K562 (cell line): ENCODE results near the gene CNIH1. TPM values are rescaled to one million over a fixed set of nuclear protein-coding genes. Genes with fewer than 3 reads are reported as not detected.

ENCODE experiments used
- BRD9 ChIP-seq: fragments of 450-650 bp; IDR thresholded peaks from 2 replicates; pipeline ENCODE4 v1.6.1; 2018; ENCODE audit warnings: low read depth; ENCODE audit not compliant: partially characterized antibody
- COPS2 ChIP-seq: fragments of 450-650 bp; conservative IDR thresholded peaks from 2 replicates; pipeline ENCODE4 v1.6.1; 2016; ENCODE audit warnings: mild to moderate bottlenecking, moderate library complexity
- DEAF1 ChIP-seq: fragments of 450-650 bp; formaldehyde crosslinking; IDR thresholded peaks from 2 replicates; pipeline ENCODE4 v1.4.0; 2020; ENCODE audit warnings: mild to moderate bottlenecking, moderate library complexity
- DMBX1 ChIP-seq: fragments of 250-450 bp; sonication (Bioruptor Pico); IDR thresholded peaks from 2 replicates; pipeline ENCODE4 v1.8.0; 2022; ENCODE audit warnings: inconsistent platforms, mild to moderate bottlenecking, moderate library complexity, borderline replicate concordance
- ELF4 ChIP-seq: fragments of 450-650 bp; formaldehyde crosslinking; IDR thresholded peaks from 2 replicates; pipeline ENCODE4 v1.4.0; 2022; ENCODE audit warnings: missing genetic modification characterization
- FIP1L1 ChIP-seq: fragments of 200-400 bp; formaldehyde crosslinking; IDR thresholded peaks from 2 replicates; pipeline ENCODE4 v1.6.1; 2018; ENCODE audit warnings: mild to moderate bottlenecking, low read depth, low read length; ENCODE audit not compliant: poor library complexity, severe bottlenecking
- FOS ChIP-seq: IDR thresholded peaks from 3 replicates; pipeline ENCODE4 v1.6.1; 2011; ENCODE audit not compliant: insufficient read length; ENCODE audit errors: extremely low read depth
- FOXK1 ChIP-seq: sonication (generic); formaldehyde crosslinking; IDR thresholded peaks from 2 replicates; pipeline ENCODE4 v1.8.0; 2022; ENCODE audit warnings: missing genetic modification reagents, mild to moderate bottlenecking, borderline replicate concordance
- GATA2 ChIP-seq: sonication (generic); formaldehyde crosslinking; IDR thresholded peaks from 2 replicates; pipeline ENCODE4 v1.4.0; 2020; ENCODE audit warnings: mild to moderate bottlenecking, missing genetic modification reagents
- HNRNPLL ChIP-seq: fragments of 200-400 bp; formaldehyde crosslinking; IDR thresholded peaks from 2 replicates; pipeline ENCODE4 v1.6.1; 2017; ENCODE audit warnings: low read length, low read depth, mild to moderate bottlenecking; ENCODE audit not compliant: poor library complexity, severe bottlenecking
- MAFG ChIP-seq: fragments of 450-650 bp; conservative IDR thresholded peaks from 2 replicates; pipeline ENCODE4 v1.6.1; 2016; ENCODE audit warnings: missing genetic modification characterization, missing compliant biosample characterization
- MED1 ChIP-seq: sonication (generic); formaldehyde crosslinking; IDR thresholded peaks from 2 replicates; pipeline ENCODE4 v1.8.1; 2023; ENCODE audit warnings: missing genetic modification reagents, borderline replicate concordance
- MYBL2 ChIP-seq, 2 experiments: fragments of 450-650 bp in 1 of 2; sonication (generic) in 1 of 2; formaldehyde crosslinking in 1 of 2; IDR thresholded peaks; 2 replicates each; pipeline versions ENCODE4 v1.6.1 to v1.8.1; 2017 to 2022; ENCODE audit warnings: borderline replicate concordance in 1 of 2, inconsistent platforms in 1 of 2, low read depth in 1 of 2, mild to moderate bottlenecking in 1 of 2, missing genetic modification reagents in 1 of 2, moderate library complexity in 1 of 2
- RNF219 ChIP-seq: fragments of 250-450 bp; sonication (Bioruptor Pico); IDR thresholded peaks from 2 replicates; pipeline ENCODE4 v1.5.0; 2022; ENCODE audit warnings: mild to moderate bottlenecking
- SFPQ ChIP-seq: fragments of 200-400 bp; formaldehyde crosslinking; IDR thresholded peaks from 2 replicates; pipeline ENCODE4 v1.6.1; 2017; ENCODE audit warnings: mild to moderate bottlenecking, low read depth, low read length, moderate library complexity
- SRSF1 ChIP-seq: fragments of 200-400 bp; formaldehyde crosslinking; IDR thresholded peaks from 2 replicates; pipeline ENCODE4 v1.6.1; 2017; ENCODE audit warnings: mild to moderate bottlenecking, low read depth, low read length, moderate library complexity
- TARDBP ChIP-seq: fragments of 450-650 bp; IDR thresholded peaks from 2 replicates; pipeline ENCODE4 v1.6.1; 2016
- WHSC1 ChIP-seq: IDR thresholded peaks from one replicate; pipeline ENCODE4 v1.6.1; 2012; ENCODE audit warnings: low read length, control low read depth, inconsistent platforms
- ZBTB9 ChIP-seq: fragments of 450-650 bp; formaldehyde crosslinking; IDR thresholded peaks from 2 replicates; pipeline ENCODE4 v1.4.0; 2020; ENCODE audit warnings: mild to moderate bottlenecking, moderate library complexity
- ZNF512 ChIP-seq: IDR thresholded peaks from 2 replicates; pipeline ENCODE4 v1.6.1; 2016; ENCODE audit warnings: missing genetic modification characterization, missing compliant biosample characterization
- ZNF77 ChIP-seq: fragments of 250-450 bp; sonication (Bioruptor Pico); IDR thresholded peaks from 2 replicates; pipeline ENCODE4 v1.5.0; 2020
- polyA plus RNA-seq, 8 experiments: library from polyadenylated mRNA; depleted of rRNA in 4 of 8; stranded (reverse) in 5 of 8; unstranded in 3 of 8; fragments of >200 nt; fragmentation: Nextera tagmentation in 2 of 8; fragmentation: Illumina TruSeq in 1 of 8; extraction: Ambion mirVana in 2 of 8; extraction: Trizol in 1 of 8; gene quantifications; 2 replicates each; pipeline versions ENCODE4 v1.2.1 to v1.2.3, GENCODE V29; 2011 to 2014; ENCODE audit warnings: inconsistent platforms in 1 of 8, missing spikeins in 1 of 8
- total RNA-seq, 7 experiments: library from RNA; depleted of rRNA in 6 of 7; stranded (reverse); fragments of >200 nt in 6 of 7; fragmentation: Illumina TruSeq in 2 of 7; extraction: Trizol in 2 of 7; gene quantifications; 2 replicates each; pipeline versions ENCODE4 v1.2.1 to v1.2.3, GENCODE V29; 2011 to 2021; ENCODE audit warnings: low replicate concordance in 1 of 7

The CNIH1 gene
- total and polyA plus RNA-seq, 9 of the 15 experiments (the other 6 are each of a cell fraction or from before 2014, with no cell fraction given): 13.9 to 283 (median 77.3) TPM

GRCh38 chr14:54486685-54487084 lies 45.5 kb upstream of the CNIH1 start (continued):
- TF ChIP-seq RNF219 (CRISPR knock-in tag) (no peak), MAFG (peak; percentile 77), SFPQ (no peak), DMBX1 (CRISPR knock-in tag) (no peak), DEAF1 (CRISPR knock-in tag) (no peak), MYBL2 (IDR thresholded peaks at IDR 0.05; ENCODE audit: low read depth) (no peak), MYBL2 (CRISPR knock-in tag; IDR thresholded peaks at IDR 0.05; ENCODE audit: borderline replicate concordance) (no peak), FOXK1 (no peak), ZNF512 (tag) (no peak), WHSC1 (no peak), ELF4 (CRISPR knock-in tag) (no peak), FIP1L1 (no peak), GATA2 (CRISPR knock-in tag) (no peak), HNRNPLL (no peak), TARDBP (no peak), MED1 (no peak), COPS2 (no peak), SRSF1 (no peak), BRD9 (peak; percentile 67), FOS (no peak), ZNF77 (CRISPR knock-in tag) (no peak), ZBTB9 (CRISPR knock-in tag) (no peak)
